NOMO-1 treated with DMSO at 0.1 percent for 48 hours (cell line): ENCODE measurements around the gene CETN2.
"Not testable (repeated sequence)": the region's sequence is repeated elsewhere in the genome, so short reads cannot be mapped to it uniquely, and the experiment has no call there.

Source experiments
- DNase-seq: peaks from one replicate; lab custom pipeline; 2025; ENCODE audit not compliant: unreplicated experiment; lab: John Stamatoyannopoulos, UW

CETN2 gene

DNA sequence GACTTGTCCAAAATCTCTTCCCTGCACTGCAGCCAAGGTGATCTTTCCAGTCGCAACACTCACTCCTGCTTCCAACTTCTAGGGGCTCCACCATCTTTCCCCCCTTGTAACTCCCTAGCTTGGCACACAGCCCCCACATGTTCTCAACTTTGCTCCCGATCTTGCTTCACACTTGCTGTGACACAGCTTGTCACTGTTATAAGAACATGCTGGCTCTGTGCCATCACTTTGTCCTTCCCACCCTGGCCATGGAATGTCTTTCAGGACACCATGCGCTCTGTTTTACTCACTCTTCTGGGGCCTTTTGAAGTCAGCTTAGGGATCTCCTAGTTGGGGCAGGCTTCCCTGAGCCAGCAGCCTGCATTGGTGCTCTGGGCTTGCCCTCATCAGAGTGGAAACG is 2.8 kb upstream of the CETN2 start:
- no peak for DNase-seq

DNA sequence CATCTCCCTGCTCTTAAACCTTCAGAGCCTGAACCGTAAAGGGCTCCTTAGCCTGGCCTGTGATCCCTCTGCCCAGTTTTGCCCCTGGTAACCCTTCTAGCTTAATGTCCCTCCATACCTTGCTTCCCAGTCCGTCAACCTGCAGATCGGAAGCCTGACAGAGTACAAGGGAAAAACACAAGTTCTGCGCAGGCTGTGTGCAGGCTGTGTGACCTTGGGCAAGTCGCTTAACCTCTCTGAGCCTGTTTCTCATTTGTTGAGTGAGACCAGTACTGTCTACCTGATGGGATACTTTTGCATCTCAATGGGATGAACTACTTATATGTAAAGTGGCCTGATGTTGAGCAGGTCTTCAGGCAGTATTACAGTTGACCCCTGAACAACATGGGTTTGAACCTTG is 2.0 kb upstream of the CETN2 start:
- no peak for DNase-seq

DNA sequence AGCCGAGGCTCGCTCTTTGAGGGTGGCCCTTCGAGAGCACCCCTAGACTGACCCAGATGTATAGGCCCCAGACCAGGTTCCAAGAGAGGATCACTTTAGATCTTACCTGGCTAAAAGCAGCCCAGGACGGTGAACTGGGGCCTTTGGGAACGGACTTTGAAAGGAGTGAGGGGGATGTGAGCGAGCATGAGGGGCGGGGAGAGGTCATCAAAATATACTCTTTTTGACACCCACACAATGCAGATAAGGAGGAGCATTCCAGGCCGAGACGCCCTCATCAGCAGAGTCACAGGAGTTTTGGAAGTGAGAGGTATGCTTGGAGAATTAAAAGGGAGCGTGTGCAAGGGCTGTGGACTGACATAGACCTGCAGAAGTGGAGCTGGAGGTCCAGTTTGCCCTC is 834 bp upstream of the CETN2 start:
- DNase-seq = no peak

DNA sequence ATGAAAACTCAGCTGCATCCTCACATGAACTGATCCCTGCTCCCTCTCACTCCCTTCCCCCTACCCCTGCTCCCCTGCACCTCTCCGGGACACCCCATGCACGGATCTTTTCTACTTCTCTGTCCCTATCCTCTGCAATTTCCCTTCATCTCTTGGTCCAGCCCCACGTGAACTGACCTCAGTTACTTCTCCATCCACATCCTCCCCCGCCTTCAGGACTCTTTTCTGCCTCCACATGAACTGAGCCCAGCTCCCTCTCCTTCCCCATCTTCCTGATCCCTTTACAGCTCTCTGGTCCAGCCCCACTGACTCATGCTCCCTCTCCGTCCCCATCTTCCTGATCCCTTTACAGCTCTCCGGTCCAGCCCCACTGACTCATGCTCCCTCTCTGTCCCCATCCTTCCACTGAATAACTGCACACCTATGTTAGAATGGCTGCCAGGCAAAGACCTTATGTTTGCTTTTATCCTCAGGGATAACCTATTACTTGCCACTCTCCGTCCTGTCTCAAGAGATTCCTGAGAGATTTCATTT is 5.6 kb downstream of the CETN2 start:
- no peak for DNase-seq

DNA sequence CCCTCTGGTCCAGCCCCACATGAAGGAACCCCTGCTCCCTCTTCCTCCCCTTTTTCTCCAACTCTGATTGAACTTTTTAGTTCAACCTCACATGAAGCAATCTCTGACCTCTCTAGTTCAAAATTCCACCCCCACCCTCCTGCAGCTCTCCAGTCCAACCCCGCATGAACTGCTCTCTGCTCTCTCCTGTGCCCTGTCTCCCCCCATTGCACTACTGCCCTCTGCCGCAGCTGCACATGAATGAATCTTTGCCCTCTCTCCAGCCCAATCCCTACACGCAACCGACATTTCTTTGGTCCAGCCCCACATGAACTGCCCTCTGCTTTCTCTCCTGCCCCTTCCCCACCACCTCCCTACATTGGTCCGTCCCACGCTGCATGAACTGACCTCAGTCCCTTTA is 6.9 kb downstream of the CETN2 start:
- DNase-seq = no peak

DNA sequence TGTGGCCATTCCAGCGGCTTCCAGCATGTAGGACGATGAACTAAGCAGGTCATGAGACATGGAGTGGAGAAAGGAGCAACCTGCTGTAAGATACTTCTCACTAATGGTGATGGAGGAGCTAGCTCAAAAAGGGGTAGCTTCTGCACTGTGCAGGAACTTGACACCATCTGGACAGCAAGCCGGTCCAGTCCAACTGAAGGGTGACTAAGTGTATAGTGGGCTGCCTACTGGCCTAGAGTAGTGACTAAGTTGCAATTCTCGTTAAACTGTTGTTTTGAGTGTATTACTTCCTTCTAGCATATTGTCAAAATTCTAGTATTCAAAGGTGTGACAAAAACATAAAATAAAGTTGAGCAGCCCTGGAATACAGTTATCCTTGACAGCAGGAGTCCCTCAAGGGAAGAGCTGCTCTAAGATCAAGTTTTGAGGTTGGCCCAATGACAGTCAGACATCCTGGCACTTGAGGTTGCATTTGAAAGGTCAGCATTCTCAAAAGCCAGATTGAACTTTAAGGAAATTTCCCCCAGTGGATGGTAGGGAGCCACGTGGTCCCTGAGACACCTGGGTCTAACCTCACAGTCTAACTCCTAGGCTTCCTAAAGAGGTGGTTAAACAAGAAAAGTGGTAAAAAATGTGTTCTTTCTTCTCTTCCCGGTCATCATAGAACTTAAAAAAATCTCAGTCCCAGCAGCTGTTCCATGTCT is 8.0 kb downstream of the CETN2 start:
- DNase-seq = no peak

DNA sequence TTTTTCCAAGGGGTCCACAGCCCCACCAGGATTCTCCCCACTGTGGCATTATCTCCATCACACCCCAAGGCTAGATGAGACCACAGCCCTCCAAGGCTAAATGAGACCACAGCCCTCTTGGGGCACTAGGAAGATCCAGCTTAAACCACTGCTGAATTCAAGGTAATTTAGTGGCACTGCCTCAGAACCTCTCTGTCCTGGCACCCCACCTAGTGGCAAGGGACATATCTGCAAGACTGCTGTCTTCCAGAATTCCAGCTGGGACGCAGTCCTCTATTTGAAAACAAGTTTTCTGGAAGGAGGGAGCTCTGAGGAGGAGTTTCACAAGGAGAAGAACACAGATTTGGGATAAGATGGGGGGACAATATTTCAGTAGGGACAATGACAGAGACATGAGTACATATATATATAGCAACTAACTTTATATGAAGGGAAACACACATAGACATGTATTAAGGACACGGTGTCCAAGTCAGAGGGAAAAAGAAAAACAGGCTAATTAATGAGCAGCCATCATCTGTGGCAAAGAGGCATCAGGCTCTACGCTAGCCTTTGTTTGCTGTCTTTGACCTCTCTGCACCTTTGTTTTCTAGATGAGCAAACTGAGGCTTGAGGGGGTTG is 9.3 kb downstream of the CETN2 start:
- no peak for DNase-seq

DNA sequence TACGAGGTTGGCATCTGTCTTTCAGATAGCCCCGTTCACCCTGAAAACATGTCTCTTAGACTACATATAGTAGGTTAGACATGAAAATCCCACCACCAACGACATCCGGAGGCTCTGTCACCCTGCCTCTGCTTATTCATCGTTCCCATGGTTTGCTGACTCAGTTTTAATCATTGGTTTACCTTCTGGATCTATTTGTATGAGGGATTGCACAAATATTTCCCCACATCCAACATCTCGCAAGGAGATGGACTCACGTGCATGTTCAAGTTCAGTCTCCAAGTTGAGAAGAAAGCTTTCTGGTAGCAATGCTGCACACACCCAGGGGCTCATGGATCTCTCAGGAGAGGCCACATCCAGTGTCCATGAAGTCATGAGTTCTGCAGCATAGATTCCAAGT is 10.8 kb downstream of the CETN2 start:
- no peak for DNase-seq

DNA sequence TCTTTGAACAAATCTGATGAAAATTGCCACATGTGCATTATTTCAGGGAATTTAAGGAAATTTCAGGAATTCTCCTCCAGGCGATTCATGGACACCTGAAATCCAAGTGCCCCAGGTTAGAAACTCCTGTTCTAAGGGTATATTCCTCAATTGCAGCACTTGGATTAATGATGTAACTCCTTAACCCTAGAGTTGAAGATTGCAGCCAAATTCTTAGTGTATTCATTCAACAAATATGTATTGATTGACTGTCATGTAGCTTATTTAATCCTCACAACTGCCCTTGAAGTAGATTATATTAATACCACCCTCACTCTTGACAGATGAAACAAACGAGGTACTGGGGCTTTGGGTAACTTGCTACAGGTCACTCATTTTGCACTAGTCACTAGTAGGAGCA is 11.3 kb downstream of the CETN2 start:
- no peak for DNase-seq

DNA sequence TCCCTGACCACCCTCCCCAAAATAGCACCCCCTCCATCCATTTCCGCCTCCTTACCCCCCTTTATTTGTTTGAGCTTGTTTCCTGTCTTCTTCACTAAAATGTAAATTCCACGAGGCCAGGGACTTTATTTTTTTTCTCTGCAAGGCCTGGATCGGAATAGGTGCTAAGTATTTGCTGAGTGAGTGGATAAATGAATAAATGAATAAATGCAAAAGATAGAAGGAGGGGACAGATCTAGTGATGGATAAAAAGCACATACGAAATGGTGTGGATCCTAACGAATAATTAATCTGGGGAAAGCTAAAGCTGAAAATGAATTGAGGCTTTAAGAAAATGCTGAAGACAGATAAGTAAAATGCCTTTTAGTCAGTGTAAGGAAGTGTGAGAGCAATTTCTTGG is 12.2 kb downstream of the CETN2 start:
- DNase-seq = no peak

DNA sequence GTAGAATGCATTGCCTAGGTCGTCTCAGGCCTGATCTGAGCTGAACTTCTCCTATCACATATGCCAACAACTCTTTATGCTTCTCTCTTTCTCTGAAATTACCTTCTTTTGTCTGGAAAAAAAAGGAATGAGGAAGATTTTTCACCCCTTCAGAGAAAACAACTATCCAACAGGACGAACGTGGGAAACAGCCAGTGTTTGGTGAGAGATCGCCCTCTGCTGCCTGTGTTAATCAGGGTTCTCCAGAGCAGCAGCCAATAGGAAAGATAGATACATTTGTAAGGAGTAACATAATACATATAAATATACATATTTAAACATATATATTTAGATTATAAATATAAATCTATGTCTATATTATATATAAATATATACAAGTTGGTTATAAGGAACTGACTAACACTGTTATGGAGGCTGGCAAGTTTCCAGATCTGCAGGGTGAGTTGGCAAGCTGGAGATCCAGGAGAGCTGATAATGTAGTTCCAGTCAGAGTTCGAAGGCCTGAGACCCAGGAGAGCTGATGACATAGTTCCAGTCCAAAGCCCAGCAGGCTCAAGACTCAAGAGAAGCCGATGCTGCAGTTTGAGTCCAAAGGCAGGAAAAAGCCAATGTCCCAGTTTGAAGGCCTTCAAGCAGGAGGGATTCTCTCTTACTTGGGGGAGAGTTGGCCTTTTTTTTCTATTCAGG is 13.3 kb downstream of the CETN2 start:
- no peak for DNase-seq

DNA sequence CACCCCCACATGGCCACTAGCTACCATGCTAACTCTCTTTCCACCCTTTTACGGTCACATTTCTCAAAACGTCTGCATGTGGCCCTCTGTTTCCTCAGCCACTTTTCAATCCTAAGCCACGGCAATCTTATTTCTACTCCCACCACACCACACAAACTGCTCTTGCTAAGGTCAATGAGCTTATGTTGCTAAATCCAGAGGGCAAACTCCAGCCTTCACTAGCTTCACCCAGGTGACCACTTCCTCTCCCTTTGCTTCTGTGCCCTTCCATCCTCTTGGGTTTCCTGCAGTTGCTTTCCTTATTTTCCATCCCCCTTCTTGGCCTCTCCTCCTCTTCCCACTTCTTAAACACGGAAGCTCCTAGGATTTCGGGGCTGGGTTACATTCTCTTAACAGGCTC is 16.5 kb downstream of the CETN2 start:
- no peak for DNase-seq

DNA sequence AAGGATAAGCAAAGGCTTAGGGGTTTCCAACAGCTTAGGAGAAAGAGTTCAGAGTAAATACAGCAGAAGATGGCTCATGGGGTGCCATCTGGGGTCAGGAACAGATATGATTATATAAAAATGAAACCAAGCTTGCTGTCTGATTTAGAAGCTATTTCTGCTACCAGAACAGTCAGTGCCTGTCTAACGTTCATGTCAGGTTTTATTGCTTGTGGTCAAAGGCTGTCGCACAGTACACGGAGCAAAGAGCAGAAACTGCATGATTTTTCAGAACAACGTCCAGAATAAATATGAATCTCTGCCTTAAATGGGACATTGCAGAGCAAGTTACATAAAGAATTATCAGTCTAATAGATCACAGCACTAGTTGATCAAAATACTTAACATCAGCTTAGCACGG is 17.4 kb downstream of the CETN2 start:
- DNase-seq = no peak

DNA sequence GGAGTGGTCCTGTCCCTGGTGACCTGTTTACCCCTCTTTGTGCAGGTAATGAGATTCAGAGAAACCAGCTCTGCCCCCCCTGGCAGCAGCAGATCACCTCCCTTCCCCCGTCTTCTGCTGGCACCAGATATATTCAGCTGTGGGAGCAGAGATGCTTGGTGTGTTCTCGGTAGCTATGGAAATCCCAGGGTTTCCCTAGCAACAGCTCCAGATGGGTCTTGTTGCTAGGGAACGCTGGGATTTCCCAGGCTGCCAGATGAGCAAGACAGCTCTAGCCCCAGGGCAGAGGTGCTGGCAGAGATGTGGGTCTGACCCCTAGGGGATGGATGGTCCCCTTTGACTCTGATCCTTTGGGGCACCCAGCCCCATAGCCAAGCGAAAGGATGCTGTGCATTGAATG is 20.2 kb downstream of the CETN2 start:
- DNase-seq = no peak

DNA sequence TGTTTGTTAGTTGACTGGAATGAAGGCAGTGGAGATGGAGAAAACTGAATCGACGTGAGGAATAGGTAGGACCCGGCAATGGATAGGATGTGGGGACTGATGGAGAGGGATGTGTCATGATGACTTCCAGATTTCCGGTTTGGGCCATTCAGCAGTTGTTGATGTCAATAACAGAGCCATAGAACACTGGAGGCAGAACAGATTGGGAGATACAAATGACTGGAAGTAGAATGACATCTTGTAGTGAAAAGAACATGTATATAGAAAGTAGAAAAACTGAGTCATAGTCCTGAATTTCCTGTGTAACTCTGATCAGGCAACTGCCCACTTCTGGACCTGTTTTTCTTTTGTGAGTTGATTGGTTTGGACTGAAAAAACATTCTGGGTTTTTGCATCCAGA is 24.5 kb downstream of the CETN2 start:
- no peak for DNase-seq

DNA sequence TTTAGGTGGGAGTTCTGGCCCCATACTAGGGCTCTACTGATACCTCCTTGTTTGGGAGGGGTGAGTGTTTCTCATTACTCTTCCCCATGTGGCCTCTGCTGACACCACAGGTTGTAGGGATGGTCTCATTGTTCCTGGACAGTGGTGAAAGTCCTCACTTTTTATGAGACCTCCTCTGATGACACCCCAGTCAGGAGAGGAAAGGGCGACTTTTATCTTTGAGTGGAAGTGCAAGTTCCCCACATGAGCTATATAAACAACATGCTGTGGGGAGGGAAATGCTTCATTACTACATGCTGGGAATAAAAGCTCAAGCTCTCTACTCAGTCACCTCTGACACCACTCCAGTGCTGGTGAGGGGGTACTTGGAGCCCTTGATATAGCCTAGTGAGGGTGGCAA is 31.6 kb downstream of the CETN2 start:
- DNase-seq = no peak

DNA sequence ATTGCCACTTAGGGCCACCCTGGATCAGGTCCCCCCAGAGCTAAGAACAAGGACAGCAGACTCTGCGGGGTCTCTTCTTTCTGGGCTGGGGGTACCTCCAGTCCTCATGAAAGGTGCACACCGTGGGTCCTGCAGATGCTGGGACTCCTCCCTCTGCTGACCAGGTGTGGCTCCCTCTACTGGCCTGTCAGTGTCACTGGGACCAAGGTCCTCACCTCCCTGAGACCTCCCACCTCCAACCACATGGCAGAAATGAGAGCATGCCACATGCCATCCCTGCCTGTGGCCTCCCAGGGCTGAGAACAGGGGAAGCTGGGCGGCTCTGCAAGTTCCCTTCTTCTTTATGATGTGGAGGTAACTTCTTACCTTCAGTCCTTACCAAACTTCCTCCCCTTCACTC is 43.5 kb downstream of the CETN2 start:
- not testable (repeated sequence) for DNase-seq
